NCI-H510A (cell line): ENCODE data around the gene CD3D.

Experiments
- DNase-seq: peaks from one replicate; lab custom pipeline; 2025; lab: John Stamatoyannopoulos, UW

CD3D gene

DNA sequence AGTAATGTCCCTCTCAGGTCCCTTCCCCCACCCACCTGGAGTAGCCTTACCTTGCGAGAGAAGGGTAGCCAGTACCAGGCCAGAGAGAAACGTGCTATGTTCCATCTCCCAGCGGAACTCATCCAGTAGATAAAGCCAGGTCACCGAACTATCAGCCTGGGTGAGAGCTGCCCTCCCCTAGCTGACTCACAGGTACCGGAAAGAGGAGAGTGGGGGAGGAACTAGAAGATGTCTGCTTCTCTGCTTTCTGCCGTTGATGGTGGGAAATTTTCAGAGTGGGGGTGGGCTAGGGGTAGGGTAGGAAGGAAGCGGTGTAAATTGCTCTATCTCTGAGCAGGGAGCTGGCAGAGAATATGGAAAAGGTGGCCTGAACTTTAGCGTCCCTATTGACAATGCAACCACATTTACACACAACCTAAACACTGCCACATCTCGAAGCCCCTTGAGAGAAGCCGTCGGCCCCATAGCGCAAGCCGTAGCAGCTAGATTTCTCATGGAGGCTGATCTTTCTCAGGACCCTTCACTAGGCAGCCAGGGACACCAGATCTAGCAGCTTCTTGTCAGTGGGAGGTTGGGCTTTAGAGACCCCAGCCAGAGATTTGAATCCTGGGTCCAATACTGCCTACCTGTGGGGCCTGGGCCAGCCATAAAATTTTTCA, at the start of gene CD3D:
Gene CD3D (minus strand): TSS at position 203 of the 659 bp plus-strand sequence. CDS start 98 bp downstream, at position 105.
- DNase-seq = no peak

- no peak for DNase-seq
Measured at GRCh38 chr11:118383657-118384056, 41.2 kb upstream of the CD3D start.

DNA sequence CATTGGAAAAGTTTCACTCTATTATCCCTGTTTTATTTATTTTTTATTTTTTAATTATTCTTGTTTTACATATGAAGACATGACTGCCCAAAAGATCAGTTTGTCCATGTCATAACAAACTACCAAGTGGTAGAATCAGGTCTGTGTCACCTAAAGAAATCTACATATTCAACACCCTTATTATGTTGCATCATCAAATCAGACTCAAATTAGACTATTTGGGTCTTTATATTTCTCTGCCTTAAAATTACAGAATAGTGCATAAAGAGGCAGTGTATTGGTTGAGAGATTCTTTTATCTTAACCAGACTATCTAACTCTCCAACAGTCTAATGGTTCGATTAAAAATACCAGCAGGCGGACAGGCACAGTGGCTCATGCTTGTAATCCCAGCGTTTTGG, 40.4 kb upstream of the CD3D start:
- DNase-seq = no peak

DNA sequence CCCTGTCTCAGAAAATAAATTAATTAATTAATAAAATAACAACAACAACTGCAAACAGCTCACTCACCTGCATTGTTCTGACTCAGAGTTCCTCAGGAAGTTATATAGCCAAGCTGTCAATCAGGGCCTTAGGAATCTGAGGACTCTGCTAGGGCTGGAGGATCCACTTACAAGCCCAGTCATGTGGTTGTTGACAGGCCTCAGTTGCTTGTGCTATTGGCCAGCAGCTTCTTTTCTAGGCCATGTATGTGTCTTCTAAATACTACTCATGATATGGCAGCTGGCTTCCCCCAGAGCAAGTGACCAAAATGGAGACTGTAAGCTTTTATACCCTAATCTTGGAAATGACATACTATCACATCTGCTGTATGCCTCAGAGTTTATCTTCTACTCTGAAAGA, 38.1 kb upstream of the CD3D start:
- no peak for DNase-seq

- DNase-seq = no peak
Measured at GRCh38 chr11:118379497-118379896, 37.0 kb upstream of the CD3D start.

- no peak for DNase-seq
Measured at GRCh38 chr11:118375978-118376377, 33.5 kb upstream of the CD3D start.

DNA sequence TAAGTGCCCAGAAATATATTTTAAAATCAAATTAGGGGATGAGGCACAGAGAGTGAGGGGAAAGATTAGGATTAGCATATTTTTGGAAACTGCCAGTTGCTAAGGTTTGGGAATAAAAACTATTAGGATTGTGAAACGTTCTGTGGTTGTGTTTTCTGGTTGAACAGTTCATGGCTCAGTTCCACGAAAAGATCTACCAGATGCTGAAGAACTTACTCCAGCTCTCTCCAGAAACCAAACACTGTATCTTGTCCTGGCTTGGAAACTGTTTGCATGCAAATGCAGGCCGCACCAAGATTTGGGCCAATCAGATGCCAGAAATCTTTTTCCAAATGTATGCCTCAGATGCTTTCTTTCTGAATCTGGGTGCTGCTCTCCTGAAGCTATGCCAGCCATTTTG, 32.2 kb upstream of the CD3D start:
- no peak for DNase-seq

DNA sequence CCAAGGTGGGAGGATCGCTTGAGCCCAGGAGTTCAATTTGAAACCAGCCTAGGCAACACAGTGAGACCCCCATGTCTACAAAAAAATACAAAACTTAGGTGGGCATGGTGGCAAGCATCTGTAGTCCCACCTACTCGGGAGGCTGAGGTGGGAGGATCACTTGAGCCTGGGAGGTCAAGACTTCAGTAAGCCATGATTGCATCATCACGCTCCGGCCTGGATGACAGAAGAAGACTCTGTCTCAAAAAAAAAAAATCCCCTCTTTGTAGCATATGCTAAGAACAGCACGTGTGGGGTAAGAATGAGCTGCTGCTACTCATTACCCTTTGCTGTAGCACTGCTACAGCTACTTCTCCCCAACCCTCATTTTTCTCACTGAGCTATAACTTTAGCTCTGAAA, 31.4 kb upstream of the CD3D start:
- no peak for DNase-seq

DNA sequence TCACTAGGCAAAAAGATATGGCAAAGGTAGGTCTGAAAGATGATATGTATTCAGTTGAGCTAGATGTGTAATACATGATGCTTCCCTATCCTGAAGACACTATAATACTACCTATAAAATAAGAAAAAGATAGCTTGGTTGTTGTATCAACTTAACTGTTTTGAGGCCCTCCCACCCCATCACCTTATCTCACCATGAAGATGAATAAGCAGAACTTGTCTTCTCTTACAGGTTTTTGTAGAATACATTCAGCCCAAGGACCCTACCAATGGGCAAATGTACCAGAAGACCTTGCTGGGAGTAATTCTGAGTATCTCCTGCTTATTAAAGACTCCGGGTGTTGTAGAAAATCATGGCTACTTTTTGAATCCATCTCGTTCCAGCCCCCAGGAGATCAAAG, 30.8 kb upstream of the CD3D start:
- no peak for DNase-seq

- DNase-seq = no peak
Measured at GRCh38 chr11:118370774-118371173, 28.3 kb upstream of the CD3D start.

DNA sequence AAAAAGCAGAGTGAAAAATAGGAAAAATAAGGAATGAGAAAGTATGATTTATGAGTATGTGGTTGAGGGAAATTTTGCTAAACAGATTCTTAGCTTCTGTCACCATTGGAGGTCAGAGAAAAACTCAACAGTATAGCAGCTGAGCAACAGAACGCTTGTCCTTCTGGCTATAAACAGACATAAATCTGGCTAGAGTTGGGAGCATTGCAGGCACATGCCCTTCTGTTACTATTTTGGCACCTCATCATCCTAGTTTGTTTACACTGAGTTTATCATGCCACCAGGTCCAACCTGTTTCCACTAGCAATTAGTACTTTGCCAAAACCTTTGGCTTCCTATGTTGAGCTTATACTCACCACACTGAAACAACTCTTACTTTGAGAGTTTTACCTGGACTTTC, 23.8 kb upstream of the CD3D start:
- no peak for DNase-seq

DNA sequence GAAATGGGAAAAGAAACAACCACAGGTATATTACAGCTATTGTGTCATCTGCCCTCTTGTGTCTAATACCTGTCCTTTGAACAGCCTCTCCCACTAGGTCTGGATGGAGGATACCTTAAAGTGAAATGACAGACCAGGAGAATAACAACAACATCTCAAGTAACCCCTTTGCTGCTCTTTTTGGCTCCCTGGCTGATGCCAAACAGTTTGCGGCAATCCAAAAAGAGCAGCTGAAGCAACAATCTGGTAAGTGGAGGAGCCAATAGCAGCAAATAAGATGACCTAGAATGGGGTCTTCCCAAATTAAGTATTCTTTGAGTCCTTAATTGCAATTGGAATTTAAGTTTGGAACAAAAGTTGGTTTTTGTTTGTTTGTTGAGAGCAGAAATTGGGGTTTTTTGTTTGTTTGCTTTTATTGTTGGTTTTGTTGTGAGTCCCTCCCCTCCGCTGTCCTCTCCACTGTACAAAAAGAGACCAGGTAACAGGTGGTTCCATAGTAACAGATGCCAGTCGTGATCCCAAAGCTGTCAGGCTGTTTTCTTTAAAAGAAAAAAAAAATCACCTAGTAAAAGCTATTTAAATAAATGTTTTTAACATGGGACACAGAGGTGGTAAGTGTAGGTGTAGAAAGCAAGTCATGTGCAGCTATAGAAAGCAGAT, 22.6 kb upstream of the CD3D start:
- DNase-seq = no peak

DNA sequence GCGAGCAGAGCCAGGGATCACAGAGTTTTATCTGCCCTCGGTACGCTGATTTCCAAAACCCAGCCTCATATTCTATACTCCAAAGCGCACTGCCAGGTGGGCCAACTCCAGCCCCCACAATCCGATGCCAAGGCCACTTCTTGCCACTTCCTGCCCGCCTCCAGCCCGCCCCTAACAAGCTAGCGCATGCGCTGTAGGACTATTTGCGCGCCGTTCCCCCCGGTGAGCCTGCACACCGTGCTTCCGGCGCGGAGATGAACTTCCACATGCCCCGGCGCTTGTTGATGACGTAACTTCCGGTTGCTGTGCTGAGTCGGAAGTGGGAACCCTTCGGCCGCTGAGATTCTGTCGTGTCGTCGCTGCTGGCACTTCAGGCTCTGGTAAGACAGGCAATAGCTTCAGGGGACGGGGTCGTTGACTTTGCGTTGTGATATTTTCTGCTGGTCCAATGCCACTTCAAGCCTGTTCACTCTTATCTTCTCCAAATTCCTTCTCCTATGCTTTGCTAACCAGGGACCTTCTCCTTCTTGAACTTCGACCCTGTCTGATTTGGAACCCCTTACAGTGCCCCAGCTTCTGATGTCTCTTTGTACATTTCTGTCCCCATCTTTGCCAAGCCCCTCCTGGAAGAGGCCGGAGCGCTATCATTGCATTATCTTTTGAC, 16.9 kb upstream of the CD3D start, which contains the start of gene UBE4A:
Gene UBE4A (plus strand): TSS at position 306 of the 664 bp plus-strand sequence. CDS start 5,481 bp downstream, outside the sequence.
- DNase-seq = peak; percentile 86

GRCh38 chr11:118358071-118358470, 15.6 kb upstream of the CD3D start:
- DNase-seq = no peak

DNA sequence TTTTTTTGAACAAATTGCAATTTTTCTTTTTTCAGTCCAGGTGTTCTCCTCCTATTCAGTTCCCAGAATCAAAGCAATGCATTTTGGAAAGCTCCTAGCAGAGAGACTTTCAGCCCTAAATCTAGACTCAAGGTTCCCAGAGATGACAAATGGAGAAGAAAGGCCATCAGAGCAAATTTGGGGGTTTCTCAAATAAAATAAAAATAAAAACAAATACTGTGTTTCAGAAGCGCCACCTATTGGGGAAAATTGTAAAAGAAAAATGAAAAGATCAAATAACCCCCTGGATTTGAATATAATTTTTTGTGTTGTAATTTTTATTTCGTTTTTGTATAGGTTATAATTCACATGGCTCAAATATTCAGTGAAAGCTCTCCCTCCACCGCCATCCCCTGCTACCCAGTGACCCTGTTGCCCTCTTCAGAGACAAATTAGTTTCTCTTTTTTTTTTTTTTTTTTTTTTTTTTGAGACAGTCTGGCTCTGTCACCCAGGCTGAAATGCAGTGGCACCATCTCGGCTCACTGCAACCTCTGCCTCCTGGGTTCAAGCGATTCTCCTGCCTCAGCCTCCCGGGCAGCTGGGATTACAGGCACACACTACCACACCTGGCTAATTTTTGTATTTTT, 10.7 kb upstream of the CD3D start:
- no peak for DNase-seq

GRCh38 chr11:118349475-118349874, 7.0 kb upstream of the CD3D start:
- DNase-seq = no peak

DNA sequence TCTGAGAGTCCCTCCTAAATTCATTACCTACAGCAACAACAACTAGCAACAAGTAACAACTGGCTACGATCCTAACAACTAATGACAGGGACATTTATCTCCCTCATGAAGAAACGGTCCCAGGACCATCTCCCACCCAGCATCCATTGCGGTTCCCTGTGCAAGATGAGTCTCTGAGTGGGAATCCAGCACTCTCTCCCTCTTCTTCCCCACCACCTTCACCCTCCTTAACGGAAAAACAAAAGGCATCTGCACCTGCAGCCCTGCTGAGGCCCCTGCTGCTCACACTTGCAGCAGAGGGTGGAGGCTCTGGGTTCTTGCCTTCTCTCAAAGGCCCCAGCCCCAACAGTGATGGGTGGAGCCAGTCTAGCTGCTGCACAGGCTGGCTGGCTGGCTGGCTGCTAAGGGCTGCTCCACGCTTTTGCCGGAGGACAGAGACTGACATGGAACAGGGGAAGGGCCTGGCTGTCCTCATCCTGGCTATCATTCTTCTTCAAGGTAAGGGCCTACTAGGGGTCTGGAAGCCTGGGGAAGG, 1.5 kb upstream of the CD3D start, which contains the start of gene CD3G:
Gene CD3G (plus strand): TSS at position 364 of the 535 bp plus-strand sequence. CDS start 80 bp downstream, at position 444.
- no peak for DNase-seq

DNA sequence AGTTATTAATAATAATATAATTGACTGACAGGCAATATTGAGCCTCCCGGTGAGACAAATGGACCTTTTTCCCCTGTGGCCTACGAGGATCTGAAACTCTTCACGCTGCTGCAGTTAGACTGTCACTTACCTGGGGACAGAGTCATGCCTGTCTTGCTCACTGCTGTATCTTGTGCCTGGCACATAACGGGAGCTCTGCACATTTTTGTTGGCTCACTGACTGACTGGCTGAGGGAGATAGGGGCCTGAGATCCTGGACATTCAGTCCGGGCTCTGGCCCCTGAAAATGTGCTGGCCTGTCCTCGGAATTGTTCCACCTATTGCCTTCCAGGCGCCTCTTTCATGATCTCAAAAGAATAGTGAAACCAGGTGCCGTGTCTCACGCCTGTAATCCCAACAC, 743 bp upstream of the CD3D start:
- no peak for DNase-seq

DNA sequence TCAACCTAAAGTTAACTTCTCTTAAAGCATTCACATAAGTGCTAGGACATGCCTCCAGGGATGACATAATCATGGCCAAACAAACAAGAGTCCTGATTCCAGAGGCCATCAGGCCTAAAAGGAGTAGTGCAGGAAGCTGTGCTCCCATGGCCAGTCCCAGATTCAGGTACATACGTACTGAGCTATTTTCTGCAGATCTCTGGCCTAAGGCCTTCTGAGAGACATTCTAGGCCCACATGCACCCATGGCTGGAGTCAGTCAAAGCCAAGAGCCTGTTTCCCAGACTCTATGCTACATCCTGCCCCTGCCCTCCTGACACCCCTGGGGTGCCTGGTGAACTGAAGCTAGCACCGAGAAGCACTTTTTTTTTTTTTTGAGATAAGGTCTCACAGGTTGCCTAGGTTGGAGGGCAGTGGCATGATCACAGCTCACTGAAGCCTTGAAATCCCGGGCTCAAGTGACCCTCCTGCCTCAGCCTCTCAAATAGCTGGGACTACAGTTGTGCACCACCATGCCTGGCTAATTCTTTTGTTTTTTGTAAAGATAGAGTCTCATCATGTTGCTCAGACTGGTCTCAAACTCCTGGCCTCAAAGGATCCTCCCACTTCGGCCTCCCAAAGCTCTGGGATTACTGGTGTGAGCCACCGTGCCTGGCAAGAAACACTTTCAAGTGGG, 553 bp downstream of the CD3D start:
- no peak for DNase-seq

DNA sequence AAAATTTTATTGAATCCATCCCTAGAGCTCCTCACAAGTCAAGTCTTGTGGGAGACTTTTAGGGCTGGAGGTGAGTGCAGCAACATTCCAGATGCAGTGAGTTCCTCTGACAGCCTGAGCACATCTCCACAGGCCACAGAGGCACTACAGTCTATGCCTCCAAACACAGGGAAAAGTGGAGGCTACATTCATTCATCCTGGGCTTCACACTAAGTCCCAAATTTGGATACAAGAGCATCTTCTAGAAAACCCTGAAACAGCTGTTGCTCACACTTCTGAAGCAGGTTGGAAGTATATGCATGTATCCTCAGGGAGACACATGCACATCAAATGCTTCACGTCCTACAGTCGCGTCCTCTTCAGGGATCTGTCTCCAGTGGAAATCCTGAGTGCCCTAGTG, 1.2 kb downstream of the CD3D start:
- DNase-seq = no peak

GRCh38 chr11:118340449-118340848, 2.1 kb downstream of the CD3D start:
- no peak for DNase-seq
